H9 (cell line): ENCODE data around the gene GRIN2A. TPM values are rescaled to one million over a fixed set of nuclear protein-coding genes. Genes with fewer than 3 reads are reported as not detected.

Experiments used
- DNase-seq: peaks from one replicate; pipeline ENCODE4 v3.0.0-alpha.2; 2017
- H2AFZ ChIP-seq: one replicate; pipeline ENCODE4 v1.6.1; 2013; ENCODE audit warnings: mild to moderate bottlenecking, low read length, control low read depth, moderate library complexity
- H2AK5ac ChIP-seq: 2 replicates; pipeline ENCODE4 v1.6.1; 2013; ENCODE audit warnings: low read length, control low read depth, mixed read lengths; ENCODE audit not compliant: insufficient read length
- H2BK120ac ChIP-seq: one replicate; pipeline ENCODE4 v1.6.1; 2013; ENCODE audit warnings: low read depth, mild to moderate bottlenecking, low read length, control low read depth, inconsistent platforms; ENCODE audit not compliant: poor library complexity, severe bottlenecking
- H2BK12ac ChIP-seq: 2 replicates; pipeline ENCODE4 v1.6.1; 2013; ENCODE audit warnings: low read length, control low read depth, mixed read lengths, low read depth; ENCODE audit not compliant: insufficient read length
- H2BK15ac ChIP-seq: 2 replicates; pipeline ENCODE4 v1.6.1; 2013; ENCODE audit warnings: low read depth, low read length, control low read depth
- H2BK20ac ChIP-seq: one replicate; pipeline ENCODE4 v1.6.1; 2013; ENCODE audit warnings: low read depth, mild to moderate bottlenecking, low read length, control low read depth, inconsistent platforms; ENCODE audit not compliant: poor library complexity, severe bottlenecking
- H2BK5ac ChIP-seq: 2 replicates; pipeline ENCODE4 v1.6.1; 2013; ENCODE audit warnings: low read length, control low read depth, mixed read lengths; ENCODE audit not compliant: insufficient read length
- H3K14ac ChIP-seq: 2 replicates; pipeline ENCODE4 v1.6.1; 2013; ENCODE audit warnings: low read length, control low read depth; ENCODE audit not compliant: insufficient read depth
- H3K18ac ChIP-seq: 2 replicates; pipeline ENCODE4 v1.6.1; 2013; ENCODE audit warnings: low read depth, mild to moderate bottlenecking, mixed read lengths, low read length, control low read depth; ENCODE audit not compliant: insufficient read length
- H3K23ac ChIP-seq: 2 replicates; pipeline ENCODE4 v1.6.1; 2013; ENCODE audit warnings: low read length, control low read depth, mixed read lengths, low read depth; ENCODE audit not compliant: insufficient read length
- H3K23me2 ChIP-seq: 2 replicates; pipeline ENCODE4 v1.6.1; 2013; ENCODE audit warnings: low read depth, mild to moderate bottlenecking, mixed read lengths, low read length, control low read depth; ENCODE audit not compliant: insufficient read length, poor library complexity, severe bottlenecking
- H3K27ac ChIP-seq: 2 replicates; pipeline ENCODE4 v1.5.1; 2013; ENCODE audit warnings: low read length, control low read depth, mixed read lengths, low read depth; ENCODE audit not compliant: insufficient read length
- H3K27me3 ChIP-seq: 2 replicates; pipeline ENCODE4 v1.6.1; 2013; ENCODE audit warnings: low read length, control low read depth, inconsistent platforms; ENCODE audit not compliant: insufficient read depth
- H3K4ac ChIP-seq: 2 replicates; pipeline ENCODE4 v1.6.1; 2013; ENCODE audit warnings: low read depth, mild to moderate bottlenecking, control low read depth, inconsistent platforms, low read length, moderate library complexity
- H3K4me1 ChIP-seq: 2 replicates; pipeline ENCODE4 v1.6.1; 2013; ENCODE audit warnings: low read length, control low read depth, inconsistent platforms; ENCODE audit not compliant: insufficient read depth
- H3K4me2 ChIP-seq: 2 replicates; pipeline ENCODE4 v1.6.1; 2013; ENCODE audit warnings: low read length, control low read depth, mixed read lengths; ENCODE audit not compliant: insufficient read length, insufficient read depth
- H3K56ac ChIP-seq: 2 replicates; pipeline ENCODE4 v1.6.1; 2013; ENCODE audit warnings: low read depth, mild to moderate bottlenecking, mixed read lengths, low read length, control low read depth; ENCODE audit not compliant: insufficient read length
- H3K79me1 ChIP-seq: 2 replicates; pipeline ENCODE4 v1.6.1; 2013; ENCODE audit warnings: low read depth, mild to moderate bottlenecking, moderate library complexity, low read length, control low read depth, inconsistent platforms; ENCODE audit not compliant: insufficient read depth, poor library complexity, severe bottlenecking
- H3K79me2 ChIP-seq: 2 replicates; pipeline ENCODE4 v1.6.1; 2013; ENCODE audit warnings: low read length, control low read depth, inconsistent platforms; ENCODE audit not compliant: insufficient read depth
- H3K9ac ChIP-seq: 2 replicates; pipeline ENCODE4 v1.6.1; 2013; ENCODE audit warnings: low read length, control low read depth, mixed read lengths; ENCODE audit not compliant: insufficient read length; ENCODE audit errors: extremely low read depth
- H3K9me3 ChIP-seq: one replicate; pipeline ENCODE4 v1.6.1; 2013; ENCODE audit warnings: low read depth, low read length, inconsistent platforms; ENCODE audit not compliant: control insufficient read depth
- H3T11ph ChIP-seq: one replicate; pipeline ENCODE4 v1.6.1; 2013; ENCODE audit warnings: mild to moderate bottlenecking, low read length, control low read depth, inconsistent platforms
- H4K20me1 ChIP-seq: one replicate; pipeline ENCODE4 v1.6.1; 2013; ENCODE audit not compliant: control insufficient read depth, insufficient read length, insufficient read depth
- H4K5ac ChIP-seq: 2 replicates; pipeline ENCODE4 v1.6.1; 2013; ENCODE audit warnings: low read depth, mild to moderate bottlenecking, mixed read lengths, low read length, control low read depth; ENCODE audit not compliant: insufficient read length
- H4K8ac ChIP-seq: replicated peaks from 2 replicates; pipeline ENCODE4 v1.6.1; 2013; ENCODE audit warnings: low read length, control low read depth, mixed read lengths, low read depth; ENCODE audit not compliant: insufficient read length
- H4K91ac ChIP-seq: 2 replicates; pipeline ENCODE4 v1.6.1; 2013; ENCODE audit warnings: low read depth, mild to moderate bottlenecking, moderate library complexity, mixed read lengths, low read length, control low read depth; ENCODE audit not compliant: insufficient read length
- H3K27ac Mint-ChIP-seq, 3 experiments: 2 replicates in 2 of 3; 3 replicates in 1 of 3; pipeline ENCODE4 v1.8.0; 2020 to 2021; ENCODE audit warnings: mixed read lengths in 3 of 3, mild to moderate bottlenecking in 1 of 3, moderate library complexity in 1 of 3
- H3K27me3 Mint-ChIP-seq: 2 replicates; pipeline ENCODE4 v1.8.0; 2021; ENCODE audit warnings: low read depth, mild to moderate bottlenecking, moderate library complexity, mixed read lengths
- H3K36me3 Mint-ChIP-seq, 3 experiments: 2 replicates in 2 of 3; 3 replicates in 1 of 3; pipeline ENCODE4 v1.8.0; 2020 to 2021; ENCODE audit warnings: low read depth in 3 of 3, mixed read lengths in 3 of 3; ENCODE audit not compliant: insufficient read depth in 1 of 3
- H3K4me1 Mint-ChIP-seq, 2 experiments: 2 replicates each; pipeline ENCODE4 v1.8.0; 2020; ENCODE audit warnings: mixed read lengths in 2 of 2
- H3K4me3 Mint-ChIP-seq, 2 experiments: 2 replicates in 1 of 2; 3 replicates in 1 of 2; pipeline ENCODE4 v1.8.0; 2020 to 2021; ENCODE audit warnings: mild to moderate bottlenecking in 2 of 2, mixed read lengths in 2 of 2, moderate library complexity in 1 of 2
- H3K9me3 Mint-ChIP-seq, 2 experiments: 2 replicates in 1 of 2; 3 replicates in 1 of 2; pipeline ENCODE4 v1.8.0; 2020; ENCODE audit warnings: mild to moderate bottlenecking in 2 of 2, mixed read lengths in 2 of 2, moderate library complexity in 1 of 2
- WGBS: extraction: QIAGEN DNeasy Blood & Tissue Kit; methylation state at CpG from one replicate; pipeline ENCODE4 v1.1.7; 2013; ENCODE audit warnings: missing lambda C conversion rate, low lambda C conversion rate, mixed read lengths; ENCODE audit not compliant: insufficient read length; ENCODE audit errors: extremely low coverage; 5-methylcytosine and 5-hydroxymethylcytosine counted together
- total RNA-seq: library from RNA; stranded (reverse); gene quantifications from 2 replicates; pipeline ENCODE4 v1.2.1, GENCODE V29; 2021
- TF ChIP-seq, protein P1 (sequence below): fragments of 200-600 bp; sonication (generic); conservative IDR thresholded peaks from 3 replicates; pipeline ENCODE4 v1.8.0; 2021; ENCODE audit warnings: antibody characterized with exemption, mild to moderate bottlenecking

GRIN2A gene
- total RNA-seq, 1 experiment from 2014 or later, result 1.5 TPM

DNA sequence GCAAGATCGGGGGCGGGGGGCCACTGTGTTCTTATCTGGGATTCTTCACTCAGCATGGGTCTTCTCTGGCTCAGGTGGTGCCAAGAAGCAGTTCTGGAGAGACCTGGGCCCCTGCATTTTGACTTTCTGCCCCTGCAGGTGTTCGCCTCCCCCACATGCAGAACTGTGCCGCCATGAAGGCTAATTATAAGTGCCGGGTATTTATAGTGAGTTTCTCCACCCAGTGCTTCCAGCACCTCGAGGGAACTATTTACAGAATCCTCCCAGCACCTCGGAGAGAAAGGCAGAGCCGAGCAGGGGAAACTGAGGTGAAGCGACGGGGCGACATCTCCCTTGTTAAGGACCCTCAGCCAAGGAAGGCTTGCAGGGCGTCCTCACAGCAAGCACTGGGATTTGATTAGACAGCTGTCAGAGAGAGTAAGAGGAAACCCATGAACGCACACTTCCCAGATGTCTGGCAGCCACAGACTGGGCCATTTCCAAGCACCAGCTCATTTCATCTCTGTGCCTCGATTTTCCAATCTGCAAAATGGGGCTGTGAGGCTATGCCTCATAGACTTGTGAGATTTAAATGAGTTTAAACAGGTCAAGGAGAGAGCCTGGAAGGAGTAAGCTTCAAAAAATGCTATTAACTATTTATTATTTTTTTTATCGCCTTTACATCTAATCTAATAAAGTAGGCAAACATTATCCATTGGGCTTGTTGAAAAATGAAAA is 36.4 kb upstream of the GRIN2A start:
- H3K9me3 Mint-ChIP-seq, result no peaks in the 10 kb centered on the region
- H3K4me2 ChIP-seq, result no peak overlapping the region
- no peak overlapping the region for H2BK12ac ChIP-seq
- H2BK20ac ChIP-seq, result no peak overlapping the region
- no peak overlapping the region for H3K4me3 Mint-ChIP-seq
- no peak overlapping the region for H3T11ph ChIP-seq
- H3K23ac ChIP-seq, result no peak overlapping the region
- H3K27ac Mint-ChIP-seq, result no peak overlapping the region
- peaks cover 5% of the 10 kb centered on the region; the same call in 1 of the 2 replicates for H3K27me3 Mint-ChIP-seq
- TF ChIP-seq, protein P1, sequence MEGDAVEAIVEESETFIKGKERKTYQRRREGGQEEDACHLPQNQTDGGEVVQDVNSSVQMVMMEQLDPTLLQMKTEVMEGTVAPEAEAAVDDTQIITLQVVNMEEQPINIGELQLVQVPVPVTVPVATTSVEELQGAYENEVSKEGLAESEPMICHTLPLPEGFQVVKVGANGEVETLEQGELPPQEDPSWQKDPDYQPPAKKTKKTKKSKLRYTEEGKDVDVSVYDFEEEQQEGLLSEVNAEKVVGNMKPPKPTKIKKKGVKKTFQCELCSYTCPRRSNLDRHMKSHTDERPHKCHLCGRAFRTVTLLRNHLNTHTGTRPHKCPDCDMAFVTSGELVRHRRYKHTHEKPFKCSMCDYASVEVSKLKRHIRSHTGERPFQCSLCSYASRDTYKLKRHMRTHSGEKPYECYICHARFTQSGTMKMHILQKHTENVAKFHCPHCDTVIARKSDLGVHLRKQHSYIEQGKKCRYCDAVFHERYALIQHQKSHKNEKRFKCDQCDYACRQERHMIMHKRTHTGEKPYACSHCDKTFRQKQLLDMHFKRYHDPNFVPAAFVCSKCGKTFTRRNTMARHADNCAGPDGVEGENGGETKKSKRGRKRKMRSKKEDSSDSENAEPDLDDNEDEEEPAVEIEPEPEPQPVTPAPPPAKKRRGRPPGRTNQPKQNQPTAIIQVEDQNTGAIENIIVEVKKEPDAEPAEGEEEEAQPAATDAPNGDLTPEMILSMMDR, result no peak
- no peaks in the 10 kb centered on the region for H3K4me1 ChIP-seq
- H3K56ac ChIP-seq, result no peak overlapping the region
- H4K20me1 ChIP-seq, result peaks cover 3% of the 10 kb centered on the region
- H3K79me1 ChIP-seq, result no peaks in the 10 kb centered on the region
- no peak for DNase-seq
- H2BK15ac ChIP-seq, result no peak overlapping the region
- H3K9me3 ChIP-seq, result no peaks in the 10 kb centered on the region
- no CpG with 5 or more reads among the region's 15 CpGs for whole genome bisulfite sequencing
- H3K9ac ChIP-seq, result no peak overlapping the region
- no peak overlapping the region for H2AK5ac ChIP-seq
- no peak overlapping the region for H2BK120ac ChIP-seq
- no peak overlapping the region for H4K91ac ChIP-seq
- H3K18ac ChIP-seq, result no peak overlapping the region
- peaks cover 4% of the 10 kb centered on the region for H3K23me2 ChIP-seq
- no peak overlapping the region for H2BK5ac ChIP-seq
- H3K14ac ChIP-seq, result no peak overlapping the region
- H3K27me3 ChIP-seq, result no peaks in the 10 kb centered on the region
- H3K27ac ChIP-seq, result no peak overlapping the region
- H3K79me2 ChIP-seq, result no peaks in the 10 kb centered on the region; the same call in 1 of the 2 replicates
- H4K5ac ChIP-seq, result no peak overlapping the region
- no peak overlapping the region for H2AFZ ChIP-seq
- H3K4ac ChIP-seq, result no peak overlapping the region
- H4K8ac ChIP-seq, result no peak overlapping the region
- H3K36me3 Mint-ChIP-seq, result no peaks in the 10 kb centered on the region
- H3K4me1 Mint-ChIP-seq, result peaks cover 5% of the 10 kb centered on the region in 2 experiments
